GM23248 (cell line): Measurements from ENCODE around the gene LRRC63. TPM values are rescaled to one million over a fixed set of nuclear protein-coding genes. Genes with fewer than 3 reads are reported as not detected.

Experiments used
- DNase-seq: peaks from one replicate; pipeline ENCODE4 v3.0.0-alpha.2; 2015
- H2AFZ ChIP-seq: fragments of 200-600 bp; sonication (generic); 2 replicates; pipeline ENCODE4 v1.6.1; 2016; ENCODE audit warnings: antibody characterized with exemption
- H3F3A ChIP-seq: fragments of 200-600 bp; sonication (generic); 2 replicates; pipeline ENCODE4 v1.6.1; 2016; ENCODE audit warnings: mild to moderate bottlenecking, antibody characterized with exemption, mixed run types; ENCODE audit not compliant: insufficient read depth
- H3K27ac ChIP-seq: fragments of 200-600 bp; sonication (generic); 2 replicates; pipeline ENCODE4 v1.5.1; 2016; ENCODE audit warnings: mild to moderate bottlenecking
- H3K27me3 ChIP-seq: fragments of 200-600 bp; sonication (generic); replicated peaks from 2 replicates; pipeline ENCODE4 v1.6.1; 2016; ENCODE audit warnings: mild to moderate bottlenecking; ENCODE audit not compliant: insufficient read depth
- H3K36me3 ChIP-seq: fragments of 200-600 bp; sonication (generic); 2 replicates; pipeline ENCODE4 v1.6.1; 2016; ENCODE audit warnings: low read depth, mild to moderate bottlenecking
- H3K4me1 ChIP-seq: fragments of 200-600 bp; sonication (generic); 2 replicates; pipeline ENCODE4 v1.6.1; 2016; ENCODE audit warnings: mild to moderate bottlenecking; ENCODE audit not compliant: insufficient read depth
- H3K4me2 ChIP-seq: fragments of 200-600 bp; sonication (generic); one replicate; pipeline ENCODE4 v1.6.1; 2016; ENCODE audit warnings: mild to moderate bottlenecking; ENCODE audit not compliant: unreplicated experiment
- H3K4me3 ChIP-seq: fragments of 200-600 bp; sonication (generic); 2 replicates; pipeline ENCODE4 v1.5.1; 2016; ENCODE audit warnings: mild to moderate bottlenecking
- H3K79me2 ChIP-seq: fragments of 200-600 bp; sonication (generic); 2 replicates; pipeline ENCODE4 v1.6.1; 2016; ENCODE audit warnings: mild to moderate bottlenecking; ENCODE audit not compliant: insufficient read depth
- H3K9ac ChIP-seq: fragments of 200-600 bp; sonication (generic); 2 replicates; pipeline ENCODE4 v1.6.1; 2016; ENCODE audit warnings: mild to moderate bottlenecking
- H3K9me2 ChIP-seq: fragments of 200-600 bp; sonication (generic); 2 replicates; pipeline ENCODE4 v1.6.1; 2016; ENCODE audit warnings: mixed run types, mild to moderate bottlenecking, moderate library complexity; ENCODE audit not compliant: insufficient read depth
- H3K9me3 ChIP-seq: fragments of 200-600 bp; sonication (generic); one replicate; pipeline ENCODE4 v1.6.1; 2017; ENCODE audit warnings: low read depth
- H4K20me1 ChIP-seq: fragments of 200-600 bp; sonication (generic); 2 replicates; pipeline ENCODE4 v1.6.0; 2016; ENCODE audit not compliant: insufficient read depth
- EZH2 ChIP-seq: fragments of 200-600 bp; sonication (generic); IDR thresholded peaks from 2 replicates; pipeline ENCODE4 v1.6.1; 2018; ENCODE audit warnings: antibody characterized with exemption, mild to moderate bottlenecking; ENCODE audit not compliant: insufficient read depth, poor library complexity, severe bottlenecking
- EZH2phosphoT487 ChIP-seq: fragments of 200-600 bp; sonication (generic); IDR thresholded peaks from 2 replicates; pipeline ENCODE4 v1.6.1; 2018; ENCODE audit warnings: antibody characterized with exemption, moderate library complexity, mild to moderate bottlenecking, low read depth; ENCODE audit not compliant: insufficient read depth
- WGBS, 2 experiments: methylation state at CpG; one replicate each; pipeline ENCODE4 v1.1.6; 2015 to 2017; ENCODE audit warnings: low lambda C conversion rate in 2 of 2, low coverage in 1 of 2; ENCODE audit errors: missing lambda C conversion rate in 2 of 2; 5-methylcytosine and 5-hydroxymethylcytosine counted together
- in situ Hi-C: fragments of 300-500 bp; cut with MboI; formaldehyde crosslinking; loops from 2 replicates; pipeline ENCODE4 v1.15.0; 2020
- polyA plus RNA-seq: library from polyadenylated mRNA; unstranded; fragments of >200 nt; fragmentation: Nextera tagmentation; extraction: Ambion mirVana; gene quantifications from 2 replicates; pipeline ENCODE4 v1.2.1, GENCODE V29; 2016
- total RNA-seq: library from RNA; depleted of rRNA; stranded (reverse); fragments of >200 nt; shearing (Covaris generic); gene quantifications from 2 replicates; pipeline ENCODE4 v1.2.3, GENCODE V29; 2014

LRRC63 gene
- total and polyA plus RNA-seq, 2 experiments from 2014 or later, result not detected

DNA sequence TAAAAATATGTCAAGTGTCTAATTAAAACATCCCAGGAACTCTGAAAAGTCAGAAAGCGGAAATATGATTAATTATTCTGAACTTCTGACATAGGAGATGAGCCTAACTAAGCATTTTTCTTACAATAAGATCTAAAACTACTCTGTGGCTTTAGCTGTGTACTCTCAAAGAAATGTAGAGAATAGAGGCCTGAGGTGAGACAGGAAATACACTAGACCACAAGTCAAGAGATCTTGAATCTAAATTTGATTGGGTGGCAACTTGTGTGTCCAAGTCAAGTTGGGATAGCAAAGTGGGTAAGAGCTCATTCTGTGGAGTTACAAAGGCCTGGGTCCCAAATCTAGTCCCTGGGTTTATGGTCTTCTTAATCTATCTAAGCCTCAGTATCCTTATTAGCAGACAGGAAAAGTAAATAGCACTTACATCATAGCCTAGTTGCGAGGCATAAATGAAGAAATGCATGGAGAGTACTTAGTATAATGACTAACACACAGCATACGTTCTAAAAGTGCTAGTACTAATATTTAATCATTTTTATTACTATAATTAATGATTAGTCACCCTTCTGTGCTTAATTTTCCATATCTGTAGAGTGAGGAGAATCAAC, 9.4 kb upstream of the LRRC63 start:
- Histone ChIP-seq H3K27me3 (peaks cover 11% of the 10 kb centered on the region; the same call in 1 of the 2 replicates), H3K79me2 (no peaks in the 10 kb centered on the region), H2AFZ (no peak overlapping the region), H3K9me3 (no peaks in the 10 kb centered on the region), H3K27ac (no peak overlapping the region), H3K9me2 (no peaks in the 10 kb centered on the region), H3K4me3 (no peak overlapping the region), H3K9ac (no peak overlapping the region), H3K4me2 (no peak overlapping the region), H4K20me1 (no peaks in the 10 kb centered on the region), H3K36me3 (no peaks in the 10 kb centered on the region), H3K4me1 (peaks cover 9% of the 10 kb centered on the region; the same call in 1 of the 2 replicates), H3F3A (peaks cover 11% of the 10 kb centered on the region; the same call in 1 of the 2 replicates)
- TF ChIP-seq EZH2 (no peak), EZH2phosphoT487 (no peak)
- in situ Hi-C loops, result no loop called here
- no peak for DNase-seq
- WGBS, 2 experiments, result 68 to 72% methylated on average over 3 of the region's 3 CpGs

DNA sequence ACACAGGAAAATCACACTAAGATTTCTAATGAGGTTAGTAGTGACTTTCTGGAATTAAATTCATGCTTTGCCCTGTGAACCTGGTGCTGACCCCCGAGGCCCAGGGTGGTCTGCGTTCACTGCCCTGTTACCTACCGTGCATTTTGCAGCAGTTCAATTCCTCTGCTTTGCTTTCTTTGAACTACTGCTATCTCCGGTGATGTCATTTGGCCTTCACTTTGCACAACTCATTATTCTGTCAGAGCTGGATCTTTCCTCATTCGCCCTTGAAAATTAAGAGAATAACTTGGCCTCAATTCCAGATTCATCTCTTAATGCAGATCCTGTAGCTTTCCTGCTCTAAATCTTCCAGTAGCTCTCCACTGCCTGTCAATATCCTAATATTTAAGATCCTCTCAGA, 8.8 kb upstream of the LRRC63 start:
- DNase-seq, result no peak
- Histone ChIP-seq H3K4me2 (no peak overlapping the region), H3K9me2 (no peaks in the 10 kb centered on the region), H4K20me1 (no peaks in the 10 kb centered on the region), H3F3A (peaks cover 4% of the 10 kb centered on the region; the same call in 1 of the 2 replicates), H3K4me1 (0 out of 2 replicates have a peak, but pooled peaks cover 2% of the 10 kb centered on the region), H3K27me3 (peaks cover 11% of the 10 kb centered on the region; the same call in 1 of the 2 replicates), H3K79me2 (no peaks in the 10 kb centered on the region), H2AFZ (no peak overlapping the region), H3K4me3 (no peak overlapping the region), H3K9me3 (no peaks in the 10 kb centered on the region), H3K27ac (no peak overlapping the region), H3K9ac (no peak overlapping the region), H3K36me3 (no peaks in the 10 kb centered on the region)
- TF ChIP-seq EZH2phosphoT487, result no peak
- TF ChIP-seq EZH2, result no peak
- 73 to 78% methylated on average over 5 of the region's 5 CpGs for WGBS, 2 experiments
- in situ Hi-C loops, result no loop called here

DNA sequence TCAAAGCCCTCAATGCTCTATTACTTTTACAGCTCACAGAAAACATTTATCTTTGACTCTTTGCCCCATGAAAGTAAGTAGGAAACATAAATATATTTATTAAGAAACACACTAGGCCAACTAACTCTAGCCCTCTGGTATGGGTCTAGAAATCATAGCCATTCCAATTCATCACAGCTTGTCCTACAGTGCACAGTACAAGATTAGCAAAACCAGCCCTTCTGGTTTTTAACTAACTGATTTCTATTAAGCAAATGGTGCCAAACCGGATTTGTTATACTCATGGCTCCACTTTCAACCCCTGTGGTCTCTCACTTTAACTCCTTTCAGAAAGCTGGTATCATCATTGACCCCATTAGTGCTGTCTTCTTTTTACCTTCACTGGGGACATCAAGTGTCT, 5.6 kb upstream of the LRRC63 start:
- Histone ChIP-seq H3K27ac (no peak overlapping the region), H3K79me2 (no peaks in the 10 kb centered on the region), H2AFZ (no peak overlapping the region), H3K9ac (no peak overlapping the region), H3K9me2 (no peaks in the 10 kb centered on the region), H3K36me3 (no peaks in the 10 kb centered on the region), H3K9me3 (no peaks in the 10 kb centered on the region), H3K27me3 (peaks cover 38% of the 10 kb centered on the region), H3K4me2 (no peak overlapping the region), H4K20me1 (no peaks in the 10 kb centered on the region), H3K4me1 (no peaks in the 10 kb centered on the region), H3K4me3 (no peak overlapping the region), H3F3A (no peaks in the 10 kb centered on the region)
- WGBS, 2 experiments, result 45 to 54% methylated on average over 1 of the region's 1 CpG
- TF ChIP-seq EZH2phosphoT487, result no peak
- no peak for TF ChIP-seq EZH2
- no peak for DNase-seq
- in situ Hi-C loops, result no loop called here

DNA sequence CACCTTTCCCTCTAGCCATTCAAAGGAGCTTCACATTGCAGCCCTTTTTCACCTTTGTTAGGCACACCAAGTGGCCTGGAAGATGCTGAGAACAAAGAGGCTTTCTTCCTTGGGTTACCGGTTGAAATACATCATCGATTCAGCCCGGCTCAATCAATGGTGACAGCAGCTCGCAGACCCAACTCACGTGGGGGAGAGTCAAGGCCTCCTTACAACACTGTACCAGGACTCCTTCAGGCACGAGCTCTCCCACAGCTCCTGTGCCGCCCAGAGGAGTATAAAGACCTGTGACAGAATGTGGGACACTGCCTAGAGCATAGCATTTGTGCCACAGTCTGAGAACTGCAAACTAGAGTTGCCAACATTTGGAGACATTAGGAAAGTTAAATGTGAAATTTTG, 3.9 kb upstream of the LRRC63 start:
- Histone ChIP-seq H3K27me3 (peaks cover 44% of the 10 kb centered on the region), H3K9me3 (no peaks in the 10 kb centered on the region), H3K4me2 (no peak overlapping the region), H3K36me3 (no peaks in the 10 kb centered on the region), H2AFZ (no peak overlapping the region), H3K4me3 (no peak overlapping the region), H3K9ac (no peak overlapping the region), H3K27ac (no peak overlapping the region), H3K4me1 (no peaks in the 10 kb centered on the region), H3K79me2 (no peaks in the 10 kb centered on the region), H3K9me2 (no peaks in the 10 kb centered on the region), H3F3A (no peaks in the 10 kb centered on the region), H4K20me1 (no peaks in the 10 kb centered on the region)
- WGBS, 2 experiments, result 70 to 81% methylated on average over 7 of the region's 7 CpGs
- TF ChIP-seq EZH2 (no peak), EZH2phosphoT487 (no peak)
- in situ Hi-C loops, result no loop called here
- DNase-seq, result no peak
